Subcutaneous adipose tissue (tissue), 4 donors: ENCODE measurements around the gene RFESD. TPM values are rescaled to one million over a fixed set of nuclear protein-coding genes. Genes with fewer than 3 reads are reported as not detected.

Experiments used
- total RNA-seq, 4 donors: library from RNA; depleted of rRNA; stranded (reverse); fragments of >200 nt; gene quantifications; one replicate each; pipeline ENCODE4 v1.1.0, GENCODE V29; 2016
- TF ChIP-seq, protein P1 (sequence below): fragments of 450-650 bp; IDR thresholded peaks from one replicate; pipeline ENCODE4 v1.5.1; 2016; ENCODE audit warnings: low read depth, mild to moderate bottlenecking, control low read depth, antibody characterized with exemption, moderate library complexity

The RFESD gene
- 1 to 10 TPM; 1.7 to 5.5 (median 3.4) TPM for total RNA-seq

DNA sequence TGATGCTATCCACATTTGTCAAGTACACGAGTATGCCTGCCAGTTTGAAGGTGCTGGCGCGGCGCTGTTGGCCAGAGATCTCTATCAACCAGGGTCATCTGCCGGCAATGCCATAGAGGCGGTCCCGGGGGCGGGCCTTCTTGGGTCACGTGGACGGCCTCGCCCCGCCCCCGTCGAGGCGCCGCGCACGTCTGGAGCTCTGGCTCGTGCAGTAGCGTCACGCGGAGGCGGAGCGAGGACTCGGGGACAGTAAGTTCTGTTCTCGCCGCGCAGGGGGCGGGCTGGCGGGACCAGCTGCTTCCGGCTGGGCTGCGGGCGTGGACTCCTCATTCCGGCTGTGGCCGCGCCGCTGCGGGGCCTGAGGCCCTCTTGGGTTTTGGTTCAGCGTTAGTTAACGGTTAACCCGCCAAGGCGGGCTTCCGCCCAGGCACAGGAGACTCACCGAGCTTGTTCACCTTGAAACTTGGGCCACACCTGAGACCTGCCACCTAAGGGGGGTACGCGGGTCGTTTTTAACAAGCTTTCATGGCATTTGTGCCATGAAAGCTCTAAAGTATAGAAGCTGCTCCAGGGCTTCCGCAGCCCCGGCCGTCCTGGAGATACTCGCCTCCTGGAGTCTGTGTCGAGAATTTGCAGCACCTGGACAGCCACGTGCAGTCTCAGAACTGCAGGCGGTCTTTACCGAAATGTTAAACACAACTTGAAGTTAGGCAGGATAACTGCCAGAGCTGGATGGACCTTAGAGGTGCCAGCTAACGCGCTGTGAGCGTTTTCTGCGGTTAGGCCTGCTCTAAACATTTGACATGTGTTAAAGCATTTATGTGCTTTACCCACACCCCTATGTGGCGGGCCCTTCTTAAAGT lies at the start of gene RFESD:
Gene RFESD (plus strand): TSS at position 209 of the 863 bp plus-strand sequence. CDS start 5,495 bp downstream, outside the sequence.
- TF ChIP-seq, protein P1, sequence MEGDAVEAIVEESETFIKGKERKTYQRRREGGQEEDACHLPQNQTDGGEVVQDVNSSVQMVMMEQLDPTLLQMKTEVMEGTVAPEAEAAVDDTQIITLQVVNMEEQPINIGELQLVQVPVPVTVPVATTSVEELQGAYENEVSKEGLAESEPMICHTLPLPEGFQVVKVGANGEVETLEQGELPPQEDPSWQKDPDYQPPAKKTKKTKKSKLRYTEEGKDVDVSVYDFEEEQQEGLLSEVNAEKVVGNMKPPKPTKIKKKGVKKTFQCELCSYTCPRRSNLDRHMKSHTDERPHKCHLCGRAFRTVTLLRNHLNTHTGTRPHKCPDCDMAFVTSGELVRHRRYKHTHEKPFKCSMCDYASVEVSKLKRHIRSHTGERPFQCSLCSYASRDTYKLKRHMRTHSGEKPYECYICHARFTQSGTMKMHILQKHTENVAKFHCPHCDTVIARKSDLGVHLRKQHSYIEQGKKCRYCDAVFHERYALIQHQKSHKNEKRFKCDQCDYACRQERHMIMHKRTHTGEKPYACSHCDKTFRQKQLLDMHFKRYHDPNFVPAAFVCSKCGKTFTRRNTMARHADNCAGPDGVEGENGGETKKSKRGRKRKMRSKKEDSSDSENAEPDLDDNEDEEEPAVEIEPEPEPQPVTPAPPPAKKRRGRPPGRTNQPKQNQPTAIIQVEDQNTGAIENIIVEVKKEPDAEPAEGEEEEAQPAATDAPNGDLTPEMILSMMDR: no peak

DNA sequence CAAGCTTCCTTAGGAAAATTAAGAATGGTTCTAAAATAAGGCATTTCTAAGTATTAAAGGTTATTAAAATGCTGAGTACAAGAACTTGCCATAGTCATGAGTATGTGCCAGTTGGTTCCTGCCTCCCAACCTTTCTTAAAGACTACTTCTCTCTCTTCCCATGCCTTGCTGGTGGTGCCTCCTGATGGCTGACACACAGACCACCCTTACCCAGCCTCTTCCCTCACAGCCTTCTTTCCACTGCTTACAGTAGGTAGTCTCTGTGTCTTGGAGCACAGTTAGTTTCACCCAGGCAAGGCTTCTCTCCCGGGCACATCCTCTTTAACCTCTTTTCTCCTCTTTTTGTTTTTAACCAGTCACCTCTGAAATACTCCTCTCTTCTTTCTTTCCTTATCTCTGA lies 47.3 kb upstream of the RFESD start:
- TF ChIP-seq, protein P1: no peak

- TF ChIP-seq, protein P1: no peak
These were observed 46.0 kb upstream of the RFESD start for GRCh38 chr5:95600557-95600956.

DNA sequence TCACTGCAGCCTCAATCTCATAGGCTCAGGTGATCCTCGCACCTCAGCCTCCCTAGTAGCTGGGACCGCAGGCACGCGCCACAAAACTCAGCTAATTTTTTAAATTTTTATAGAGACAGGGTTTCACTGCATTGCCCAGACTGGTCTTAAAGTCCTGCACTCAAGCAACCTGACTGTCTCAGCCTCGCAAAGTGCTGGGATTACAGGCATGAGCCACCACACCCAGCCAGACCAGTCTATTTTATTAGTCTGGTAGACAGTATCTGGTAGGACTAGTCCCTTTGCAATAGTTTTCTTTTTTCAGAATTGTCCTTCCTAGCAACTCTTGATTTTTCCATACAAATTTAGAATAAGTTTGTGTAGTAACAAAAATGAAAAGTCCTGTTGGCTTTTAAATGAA lies 40.8 kb upstream of the RFESD start:
- TF ChIP-seq, protein P1: no peak

- TF ChIP-seq, protein P1: no peak
These were observed 40.2 kb upstream of the RFESD start for GRCh38 chr5:95606419-95606818.

DNA sequence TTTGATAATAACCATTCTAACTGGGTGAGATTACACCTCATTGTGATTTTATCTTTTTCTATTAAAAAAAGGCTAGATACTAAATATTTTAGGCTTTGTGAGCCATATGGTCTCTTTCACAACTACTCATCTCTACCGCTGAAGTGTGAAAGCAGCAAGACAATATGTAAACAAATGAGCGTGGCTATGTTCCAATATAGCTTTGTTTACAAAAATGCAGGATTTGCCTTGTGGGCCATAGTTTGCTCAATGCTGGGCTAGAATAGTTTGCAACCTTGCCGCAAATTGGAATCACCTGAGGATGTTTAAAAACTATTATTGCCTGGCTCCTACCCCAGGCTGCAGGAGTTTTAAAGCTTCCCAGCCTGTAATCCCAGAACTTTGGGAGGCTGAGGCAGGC lies 36.9 kb upstream of the RFESD start:
- TF ChIP-seq, protein P1: no peak

DNA sequence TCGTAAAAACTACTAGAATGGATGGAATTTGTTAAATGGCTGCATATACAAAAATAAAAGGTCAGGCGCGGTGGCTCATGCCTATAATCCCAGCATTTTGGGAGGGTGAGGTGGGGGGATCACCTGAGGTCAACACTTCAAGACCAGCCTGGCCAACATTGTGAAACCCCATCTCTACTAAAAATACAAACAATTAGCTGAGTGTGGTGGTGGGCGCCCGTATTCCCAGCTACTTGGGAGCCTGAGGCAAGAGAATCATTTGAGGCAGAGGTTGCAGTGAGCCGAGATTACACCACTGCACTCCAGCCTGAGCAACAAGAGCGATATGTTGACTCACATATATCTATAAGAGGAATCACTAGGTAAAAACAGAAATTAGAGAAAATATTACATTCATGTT lies 36.0 kb upstream of the RFESD start:
- TF ChIP-seq, protein P1: no peak
